NCI-H526 (cell line): ENCODE results near the gene KDM4C.

Source experiments
- DNase-seq, 2 experiments: peaks; one replicate each; lab custom pipeline; 2025; lab: John Stamatoyannopoulos, UW

Gene KDM4C

DNA sequence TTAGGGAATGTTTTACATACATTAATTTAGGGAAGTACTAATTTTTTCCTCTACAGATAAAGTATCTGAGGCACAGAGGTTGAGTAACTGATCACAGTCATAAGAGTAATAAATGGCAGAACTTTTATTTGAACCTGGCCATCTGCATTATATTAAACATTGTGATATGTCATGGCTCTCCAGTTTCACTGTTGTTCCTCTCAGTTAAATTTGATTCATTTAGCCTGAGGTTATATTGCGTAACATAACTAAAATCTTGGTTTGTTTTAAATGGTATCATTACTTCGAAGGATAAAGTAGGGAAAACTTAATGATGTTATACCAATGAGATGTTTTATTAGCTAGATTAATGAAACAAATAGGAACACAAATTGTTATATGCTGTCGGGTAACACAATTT lies 284.4 kb downstream of the KDM4C start:
- DNase-seq, result no peak

DNA sequence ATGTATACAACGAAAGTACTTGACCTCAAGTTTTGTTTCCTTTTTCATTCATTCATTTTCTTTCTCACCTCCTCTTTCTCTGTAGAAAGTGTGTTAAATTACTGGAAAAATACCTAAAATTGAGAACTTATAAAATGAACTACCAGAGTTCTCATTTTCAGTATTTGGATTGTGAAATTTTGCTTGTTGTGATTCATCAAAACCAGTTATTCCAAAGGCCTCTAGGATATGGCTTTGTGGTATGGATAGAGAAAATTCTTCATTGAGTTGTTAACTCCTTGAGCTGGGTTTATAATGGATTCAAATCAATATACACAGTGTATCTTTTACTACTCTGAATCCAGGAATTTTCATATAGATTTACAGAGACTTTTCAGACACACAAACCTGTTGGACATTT lies 287.6 kb downstream of the KDM4C start:
- DNase-seq, result no peak

DNA sequence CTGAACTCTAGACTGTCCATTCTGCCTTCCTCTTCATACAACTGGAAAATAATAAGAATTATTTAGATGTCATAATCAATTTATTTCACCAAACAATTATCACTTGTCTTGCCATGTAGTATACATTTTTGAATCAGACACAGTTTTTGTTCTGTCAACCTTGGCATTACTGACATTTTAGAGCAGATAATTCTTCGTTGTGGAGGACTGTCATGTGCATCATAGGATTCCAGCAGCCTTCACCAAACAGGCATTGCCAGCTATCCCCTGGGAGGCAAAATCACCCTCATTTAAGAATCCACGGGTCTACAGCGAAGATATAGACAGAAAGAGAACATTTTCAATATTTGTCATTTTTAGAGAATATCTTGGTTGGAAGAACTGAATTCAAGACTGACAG lies 293.9 kb downstream of the KDM4C start:
- no peak for DNase-seq

DNA sequence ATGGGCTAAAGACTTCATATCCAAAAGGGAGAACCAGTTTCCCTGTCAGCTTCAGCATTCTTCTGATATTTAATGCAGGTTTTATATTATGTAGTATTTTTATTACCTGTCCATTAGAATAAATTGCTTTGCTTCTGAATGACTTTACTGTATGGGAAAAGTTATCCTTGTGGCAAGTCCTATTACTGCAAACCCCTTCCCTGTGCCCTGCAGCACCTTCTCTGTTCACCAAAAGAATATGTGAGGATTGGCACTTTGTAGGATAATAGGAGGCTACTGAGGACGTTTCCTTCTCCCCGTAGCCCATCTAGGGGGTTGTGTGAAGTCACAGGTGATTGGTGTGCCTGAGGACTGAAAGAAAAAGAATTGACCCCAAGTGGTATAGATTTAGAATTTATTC lies 296.1 kb downstream of the KDM4C start:
- DNase-seq, result no peak

DNA sequence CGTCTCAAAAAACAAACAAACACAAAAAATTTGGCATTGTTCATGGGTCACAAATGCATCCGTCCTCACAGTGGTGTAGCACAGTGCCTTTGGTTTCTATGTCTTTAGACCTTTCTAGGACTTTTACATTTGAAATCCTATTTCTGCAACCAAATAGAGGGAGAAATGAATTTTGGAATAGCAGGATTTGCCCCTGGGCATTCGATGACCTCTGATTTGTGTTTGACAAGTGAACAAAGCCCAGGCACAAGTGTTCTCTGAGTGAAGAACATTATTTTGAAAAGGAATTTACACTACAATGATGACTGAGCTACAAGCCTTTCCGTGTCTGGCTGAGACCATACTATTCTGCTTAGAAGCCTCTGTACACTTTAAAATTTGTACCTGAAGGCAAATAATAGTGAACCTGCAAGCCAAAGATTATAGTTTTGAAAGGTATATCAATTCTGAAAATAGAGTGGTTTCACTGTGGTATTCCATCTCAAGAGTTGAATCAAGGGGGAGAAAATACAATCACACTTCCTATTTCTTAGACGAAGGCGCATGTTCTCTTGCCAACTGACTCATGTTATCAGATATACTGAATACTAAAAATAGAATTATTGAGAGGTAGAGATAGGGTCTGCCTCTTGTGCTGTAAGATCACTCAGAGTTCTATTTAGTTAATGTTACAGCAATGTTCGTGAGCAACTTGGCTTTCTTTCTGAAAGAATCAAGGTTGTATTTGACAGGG lies 297.6 kb downstream of the KDM4C start:
- no peak for DNase-seq

DNA sequence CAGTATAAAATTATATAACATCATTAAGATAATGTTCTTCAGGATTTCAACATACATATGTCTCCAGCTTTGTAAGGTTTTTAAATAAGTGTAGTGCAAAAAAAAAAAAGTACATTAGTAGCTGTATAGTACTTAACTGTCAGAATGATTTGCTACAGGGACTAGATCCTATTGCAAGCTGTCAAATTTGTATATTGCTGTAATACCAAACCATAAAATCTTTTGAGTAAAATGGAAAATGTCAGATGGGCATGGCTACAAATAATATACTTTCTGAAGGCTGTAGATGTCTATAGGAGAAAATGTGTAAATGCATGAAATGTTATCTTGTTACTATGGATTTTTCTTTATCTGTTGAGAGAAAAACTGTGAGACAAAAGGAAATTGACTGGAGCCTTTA lies 298.5 kb downstream of the KDM4C start:
- no peak for DNase-seq

DNA sequence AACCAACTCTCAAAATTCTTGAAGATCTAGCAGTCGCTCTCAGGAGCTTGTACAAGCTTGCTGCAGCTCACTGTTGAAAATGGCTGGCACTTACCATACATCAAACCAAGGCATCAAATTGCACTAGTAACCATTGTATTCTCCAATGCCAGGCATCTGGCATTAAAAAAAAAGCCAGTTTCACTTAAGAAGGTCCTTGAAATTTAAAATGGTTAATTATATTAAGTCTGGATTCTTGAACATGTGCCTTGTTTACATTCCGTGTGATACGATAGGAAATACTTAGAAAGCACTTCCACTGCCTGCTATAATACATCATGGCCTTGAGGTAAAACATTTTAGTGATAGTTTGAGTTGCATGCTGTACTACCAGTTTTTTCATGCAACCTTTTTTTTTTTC lies 300.7 kb downstream of the KDM4C start:
- DNase-seq, result no peak

DNA sequence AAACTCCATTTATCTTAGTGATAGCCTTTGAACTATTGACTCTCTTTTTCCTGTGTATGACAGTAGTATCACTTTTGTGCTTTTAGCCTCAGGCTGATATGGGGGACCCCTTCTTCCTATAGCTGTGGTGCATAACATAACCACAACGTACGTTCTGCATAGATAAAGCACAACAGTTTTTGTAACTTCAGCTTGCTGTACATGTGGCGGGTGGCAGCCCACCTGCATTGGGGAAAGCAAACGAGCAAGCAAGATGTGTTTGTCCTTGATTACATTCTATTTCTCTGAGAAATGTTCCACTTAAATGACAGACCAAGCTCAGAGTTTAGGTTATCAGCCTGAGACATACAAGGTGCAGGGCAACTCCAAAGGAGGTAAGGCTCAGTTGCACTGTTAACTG lies 309.4 kb downstream of the KDM4C start:
- DNase-seq, result no peak

DNA sequence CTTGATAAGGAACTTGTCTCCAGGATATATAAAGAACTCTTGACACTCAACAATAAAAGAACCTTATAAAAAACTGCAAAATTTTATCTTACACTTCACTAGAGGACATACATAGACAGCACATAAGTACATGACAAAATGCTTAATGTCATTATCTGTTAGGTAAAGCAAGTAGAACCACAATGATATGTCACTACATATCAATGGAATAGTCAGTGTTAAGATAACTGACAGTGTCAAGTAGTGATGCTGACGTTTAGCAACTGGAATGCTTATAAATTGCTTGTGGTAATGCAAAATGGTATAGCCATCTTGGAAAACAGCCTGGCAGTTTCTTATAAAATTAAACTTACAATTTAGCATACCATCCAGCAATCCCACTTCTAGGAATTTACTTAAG lies 314.1 kb downstream of the KDM4C start:
- DNase-seq, result no peak

DNA sequence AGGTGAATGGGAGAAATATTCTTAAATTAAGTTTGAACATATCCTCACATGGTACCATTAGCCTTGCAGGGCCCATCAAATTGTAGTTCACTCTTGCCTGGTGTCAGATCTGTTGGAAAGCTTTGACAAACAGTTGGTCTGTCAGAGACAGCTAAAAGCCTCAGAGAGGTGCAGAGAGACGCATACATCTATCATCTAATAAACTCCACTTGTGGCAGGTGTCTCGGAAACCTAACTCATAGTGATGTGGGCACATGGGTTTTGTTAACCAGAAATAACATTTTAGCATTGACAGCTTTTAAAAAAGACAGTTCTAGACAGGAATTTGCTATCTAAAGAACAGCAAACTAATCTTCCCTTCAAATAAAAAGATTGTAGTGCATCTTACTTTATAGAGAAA lies 315.9 kb downstream of the KDM4C start:
- DNase-seq, result no peak

DNA sequence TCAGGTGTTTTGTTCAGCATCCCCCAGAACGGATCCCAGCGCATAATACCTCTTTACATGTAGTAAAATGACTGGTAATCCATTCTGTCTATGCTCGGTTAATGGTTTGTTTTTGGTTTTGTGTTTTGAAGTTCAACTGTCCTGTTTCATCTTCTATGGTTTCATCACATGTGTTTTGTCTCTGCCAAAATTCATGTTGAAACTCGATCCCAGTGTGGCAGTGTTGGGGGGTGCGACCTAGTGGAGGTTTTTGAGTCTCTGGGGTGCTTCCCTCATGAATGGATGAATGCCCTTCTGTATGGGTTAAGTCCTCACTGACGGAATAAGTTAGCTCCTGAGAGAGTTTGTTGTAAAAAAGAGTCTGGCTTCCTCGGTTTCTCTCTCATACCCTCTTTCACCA lies 317.4 kb downstream of the KDM4C start:
- no peak for DNase-seq

DNA sequence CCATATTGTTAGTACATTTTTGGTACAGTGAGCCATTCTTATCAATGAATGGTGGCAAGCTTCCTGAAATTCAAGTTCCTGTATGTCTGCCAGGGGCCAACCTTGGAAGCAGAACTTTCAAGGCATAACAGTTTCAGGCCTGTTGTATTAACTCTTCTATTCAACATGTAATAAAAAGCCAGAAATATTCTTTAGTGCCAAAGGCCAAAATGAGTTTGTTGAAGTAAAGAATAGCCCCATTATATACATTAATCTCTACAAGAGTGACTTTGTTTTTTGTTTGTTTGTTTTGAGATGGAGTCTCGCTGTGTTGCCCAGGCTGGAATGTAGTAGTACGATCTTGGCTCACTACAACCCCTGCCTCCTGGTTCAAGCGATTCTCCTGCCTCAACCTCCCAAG lies 321.3 kb downstream of the KDM4C start:
- no peak for DNase-seq

DNA sequence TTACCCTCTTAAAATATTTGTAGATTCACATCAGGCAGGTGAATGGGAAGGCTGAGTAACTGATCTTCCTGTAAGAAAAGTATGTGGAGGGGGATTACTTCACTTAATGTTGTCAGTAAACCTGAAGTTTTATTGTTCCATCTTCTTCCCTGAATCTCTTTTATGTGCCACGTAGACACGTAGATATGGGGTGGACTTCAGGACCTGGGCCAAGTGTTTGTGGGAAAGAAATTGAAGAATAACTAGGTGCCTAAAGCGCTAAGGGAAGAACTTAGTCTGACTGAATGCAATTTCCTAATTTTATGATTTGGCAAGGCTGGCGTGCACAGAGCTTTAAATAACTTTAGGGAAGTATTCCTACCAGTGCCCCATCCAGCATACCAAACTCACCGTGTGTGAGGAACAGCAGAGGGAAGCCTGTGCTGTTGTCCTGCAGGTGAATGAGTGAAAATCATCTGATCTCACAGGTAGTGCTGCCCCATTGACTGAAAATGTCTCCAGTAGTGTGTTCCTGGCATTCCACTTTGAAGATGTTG lies 323.4 kb downstream of the KDM4C start:
- DNase-seq, result no peak

DNA sequence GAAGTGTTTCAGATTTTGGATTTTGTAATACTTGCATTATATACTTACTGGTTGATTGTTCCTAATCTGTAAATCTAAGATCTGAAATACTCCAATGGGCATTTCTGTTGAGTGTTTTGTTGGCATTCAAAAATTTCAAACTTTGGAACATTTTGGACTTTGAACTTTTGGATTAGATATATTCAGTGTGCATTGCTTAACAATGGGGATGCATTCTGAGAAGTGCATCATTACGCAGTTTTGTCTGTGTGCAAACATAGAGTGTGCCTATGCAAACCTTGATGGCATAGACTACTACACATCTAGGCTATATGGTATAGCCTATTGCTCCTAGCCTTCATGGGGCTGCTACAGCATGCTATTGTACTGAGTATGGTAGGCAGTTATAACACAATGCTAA lies 325.4 kb downstream of the KDM4C start:
- DNase-seq, result no peak

DNA sequence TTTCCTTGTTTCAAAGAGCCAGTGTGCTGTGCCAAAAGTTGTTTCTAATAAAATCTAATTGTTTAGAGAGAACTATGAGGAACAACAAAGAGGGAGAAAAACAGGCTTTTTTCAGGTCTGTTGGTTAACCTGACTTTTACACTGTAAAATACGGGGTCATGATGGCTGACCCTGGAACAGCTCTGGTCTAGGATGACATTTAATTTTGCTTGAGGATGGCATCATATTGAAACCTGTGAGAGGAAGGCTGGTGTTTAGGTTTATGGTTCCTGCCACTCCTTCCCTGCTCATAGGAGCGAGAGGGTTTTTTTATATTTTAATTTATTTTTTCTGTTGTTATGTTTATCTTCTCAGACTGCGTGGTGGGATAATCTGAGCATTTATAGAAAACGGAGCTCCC lies 327.6 kb downstream of the KDM4C start:
- no peak for DNase-seq

DNA sequence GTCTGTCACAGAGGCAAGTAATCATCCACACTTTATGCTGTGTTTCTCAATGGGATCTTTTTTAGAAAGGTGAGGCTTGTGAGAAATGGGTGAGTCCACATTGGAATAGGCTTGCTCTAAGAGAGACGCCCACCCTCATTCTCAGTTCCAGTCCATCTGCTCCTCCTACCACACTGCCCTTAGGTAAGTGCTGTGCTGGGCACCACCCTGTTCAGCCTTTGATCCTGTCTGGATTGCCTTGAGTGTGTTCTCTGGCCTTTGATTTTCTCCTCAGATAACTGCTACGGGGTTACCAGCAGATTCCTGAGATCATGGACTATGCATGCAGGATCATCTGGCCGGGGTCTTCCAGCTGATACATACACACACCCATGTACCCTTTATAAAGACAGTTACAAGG lies 328.6 kb downstream of the KDM4C start:
- no peak for DNase-seq

DNA sequence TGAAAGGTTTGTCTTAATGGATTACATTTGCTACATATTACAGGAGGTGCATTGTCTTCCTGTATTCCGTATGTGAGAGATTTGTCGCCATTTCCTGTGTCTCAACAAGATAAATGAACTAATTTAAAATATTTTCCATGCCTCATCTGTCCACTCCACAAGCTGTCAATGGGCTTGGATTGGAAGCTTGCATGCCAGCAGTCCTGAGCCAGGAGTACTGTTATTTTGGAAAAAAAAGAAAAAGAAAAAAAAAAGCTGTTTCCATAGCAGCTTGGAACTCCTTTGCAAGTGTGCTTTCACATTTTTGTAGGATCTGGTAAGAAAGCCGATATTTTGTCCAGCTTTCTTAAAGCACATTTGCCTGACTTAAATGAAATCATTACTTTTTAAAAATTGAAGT lies 330.8 kb downstream of the KDM4C start:
- DNase-seq, result no peak

DNA sequence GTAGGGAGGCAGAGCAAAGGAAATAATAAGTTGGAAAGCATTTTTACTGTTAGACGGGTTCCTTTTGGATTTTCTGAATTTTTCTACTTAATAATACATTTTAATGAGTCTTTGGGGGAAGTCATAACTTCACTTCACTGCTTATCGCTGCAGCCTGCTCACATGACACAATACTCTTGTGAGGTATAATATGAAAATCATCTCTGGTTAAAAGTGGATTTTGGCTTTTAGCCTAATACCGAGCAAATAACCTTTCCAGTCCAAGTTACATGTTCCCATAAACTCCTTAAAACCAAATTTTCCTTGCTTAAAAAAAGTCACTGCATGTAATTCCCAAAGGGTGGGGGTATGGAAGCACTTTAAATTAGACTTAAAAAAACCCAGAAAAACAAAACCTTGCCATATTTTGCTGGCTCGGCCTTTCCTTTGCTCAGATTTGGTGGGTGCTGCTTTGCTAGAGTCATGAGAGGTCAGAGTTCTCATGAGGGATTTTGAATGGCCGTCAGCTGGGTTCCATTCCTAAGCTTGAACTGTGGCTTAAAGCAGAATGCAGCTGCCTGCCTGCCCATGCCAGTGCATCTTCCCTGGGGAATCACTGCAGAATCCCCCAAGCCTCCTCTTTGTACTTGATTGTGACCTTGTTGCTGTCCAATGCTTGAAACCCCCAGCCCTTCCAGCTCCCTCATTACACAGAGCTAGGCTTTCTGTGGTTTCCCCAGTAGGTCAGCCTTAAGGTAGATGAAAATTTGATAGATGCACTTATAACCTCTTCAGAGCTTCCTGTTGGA lies 331.8 kb downstream of the KDM4C start:
- DNase-seq, result no peak

DNA sequence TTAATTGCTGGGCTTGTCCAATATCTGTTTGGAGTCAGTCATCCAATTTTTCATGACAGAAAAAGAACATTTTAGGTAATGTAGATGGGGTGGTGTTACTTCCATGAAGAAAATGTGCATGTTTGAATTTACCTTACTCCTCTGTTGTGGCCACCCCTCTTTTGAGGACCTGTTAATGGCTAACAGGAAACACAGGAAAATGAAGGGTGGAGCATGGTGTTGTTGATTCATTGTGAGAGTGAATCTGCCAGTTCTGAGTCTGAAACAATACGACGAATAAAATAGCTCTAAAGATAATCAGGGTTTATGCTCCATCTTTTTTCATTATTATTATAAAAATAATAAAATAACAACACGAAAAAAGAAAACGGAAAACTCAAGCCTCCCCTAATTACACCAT lies 335.3 kb downstream of the KDM4C start:
- no peak for DNase-seq

DNA sequence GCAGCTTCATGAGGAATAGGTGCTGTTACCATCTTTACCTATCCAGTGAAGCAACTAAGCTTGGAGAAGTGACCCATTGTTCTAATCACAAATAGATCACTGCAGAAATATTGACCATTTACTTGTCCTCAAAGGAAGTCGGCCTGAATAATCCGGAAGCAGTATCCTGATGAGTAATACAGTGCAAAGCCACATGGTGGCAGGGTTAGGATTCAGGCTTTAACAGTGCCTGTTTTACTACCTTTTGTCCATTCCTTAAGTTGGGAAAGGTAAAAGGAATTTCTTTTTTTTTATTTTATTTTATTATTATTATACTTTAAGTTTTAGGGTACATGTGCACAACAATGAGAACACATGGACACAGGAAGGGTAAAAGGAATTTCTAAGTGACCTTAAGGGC lies 336.3 kb downstream of the KDM4C start:
- peak in 1 of 2 experiments; percentile 1 for DNase-seq

DNA sequence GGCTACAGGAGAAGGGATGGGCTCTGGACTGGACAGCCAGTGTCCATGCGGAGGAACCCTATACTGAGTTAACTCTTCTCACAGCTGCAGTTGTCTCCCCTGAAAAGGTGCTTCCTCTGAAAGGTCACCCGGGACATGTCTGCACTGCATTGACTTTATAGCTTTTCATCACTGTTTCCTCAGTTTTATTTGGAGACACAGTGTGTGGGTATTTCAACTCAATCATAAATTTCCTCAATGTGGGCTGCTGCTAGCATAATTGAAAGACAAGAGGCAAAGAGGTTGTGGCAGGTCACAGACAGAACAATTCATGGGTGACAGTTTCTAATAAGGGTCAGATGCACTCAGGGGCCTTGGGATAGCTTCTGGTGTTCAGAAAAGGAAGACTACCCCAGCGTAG lies 336.8 kb downstream of the KDM4C start:
- no peak for DNase-seq

DNA sequence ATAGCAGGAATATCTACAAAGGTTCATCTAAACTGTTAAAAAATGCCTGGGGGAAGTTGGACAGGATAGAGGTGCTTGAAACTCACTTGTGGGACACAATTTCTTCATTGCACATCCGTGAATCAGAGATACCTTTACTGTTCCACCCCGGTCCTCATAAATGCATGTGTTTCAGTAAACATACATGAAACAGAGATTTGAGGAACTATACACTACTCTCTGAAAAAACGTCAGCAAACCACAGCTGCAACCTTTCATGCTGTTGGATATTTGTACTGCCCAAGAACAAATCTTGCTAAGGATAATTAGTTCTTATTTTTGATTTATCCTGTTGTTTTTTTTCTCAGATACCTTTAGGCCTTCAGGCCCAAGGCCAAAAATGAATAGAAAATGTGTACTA lies 337.3 kb downstream of the KDM4C start:
- DNase-seq, result no peak

DNA sequence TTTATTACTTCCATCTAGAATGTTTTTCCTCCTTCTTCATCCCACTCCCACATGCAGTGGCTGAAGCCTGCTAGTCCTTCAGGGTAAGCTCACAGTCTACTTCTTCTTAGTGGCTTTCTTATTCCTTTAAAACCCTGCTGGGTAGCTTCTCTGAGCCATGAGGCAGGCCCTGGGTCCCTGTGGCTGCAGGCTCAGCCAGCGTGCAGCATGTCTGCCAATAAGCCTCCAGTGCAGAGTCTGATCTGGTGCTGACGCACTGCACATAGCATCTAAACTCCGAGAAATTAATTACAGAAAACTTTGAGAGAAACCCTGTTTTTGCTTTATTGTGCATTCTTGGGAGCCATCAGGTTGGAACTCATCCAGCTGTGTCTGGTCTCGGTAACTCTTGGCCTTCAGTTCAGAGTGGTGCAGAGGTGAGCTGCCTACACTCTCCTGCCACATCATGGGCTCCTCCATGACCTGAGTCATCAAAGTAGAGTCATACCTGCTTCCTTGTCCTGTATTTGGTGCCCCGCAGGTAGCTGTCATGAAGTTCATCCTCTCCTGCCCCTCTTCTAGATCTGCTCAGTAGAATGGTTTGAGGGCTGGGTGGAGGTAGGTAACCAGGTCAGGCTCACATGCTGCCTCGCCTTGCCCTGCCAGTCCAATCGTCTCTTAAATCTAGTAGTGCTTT lies 339.4 kb downstream of the KDM4C start:
- DNase-seq, result no peak
